GM23338 (cell line): ENCODE measurements around the gene UAP1. TPM values are rescaled to one million over a fixed set of nuclear protein-coding genes. Genes with fewer than 3 reads are reported as not detected.

Source experiments
- ATAC-seq: fragments of 200-7000 bp; cut with Tn5 transposase; 3 replicates; pipeline ENCODE4 v1.9.1; 2020
- DNase-seq: peaks from one replicate; pipeline ENCODE4 v3.0.0-alpha.2; 2015; ENCODE audit warnings: low spot score
- H2AFZ ChIP-seq: fragments of 200-600 bp; sonication (generic); 2 replicates; pipeline ENCODE4 v1.8.0; 2016; ENCODE audit warnings: antibody characterized with exemption, mild to moderate bottlenecking, moderate library complexity
- H3F3A ChIP-seq: fragments of 200-600 bp; sonication (generic); replicated peaks from 2 replicates; pipeline ENCODE4 v1.8.0; 2017; ENCODE audit warnings: antibody characterized with exemption, mixed run types, low read depth
- H3K27ac ChIP-seq: fragments of 200-600 bp; sonication (generic); 2 replicates; pipeline ENCODE4 v1.6.1; 2016; ENCODE audit warnings: low read depth
- H3K27me3 ChIP-seq: fragments of 200-600 bp; sonication (generic); 2 replicates; pipeline ENCODE4 v1.8.0; 2016; ENCODE audit warnings: mild to moderate bottlenecking, mixed run types, moderate library complexity; ENCODE audit not compliant: insufficient read depth
- H3K36me3 ChIP-seq: fragments of 200-600 bp; sonication (generic); 2 replicates; pipeline ENCODE4 v1.8.0; 2016; ENCODE audit warnings: mild to moderate bottlenecking; ENCODE audit not compliant: insufficient read depth
- H3K4me1 ChIP-seq: fragments of 200-600 bp; sonication (generic); 2 replicates; pipeline ENCODE4 v1.8.0; 2016; ENCODE audit warnings: mild to moderate bottlenecking, moderate library complexity; ENCODE audit not compliant: insufficient read depth
- H3K4me2 ChIP-seq: fragments of 200-600 bp; sonication (generic); 2 replicates; pipeline ENCODE4 v1.7.1; 2017; ENCODE audit warnings: mixed run types
- H3K4me3 ChIP-seq: fragments of 200-600 bp; sonication (generic); 2 replicates; pipeline ENCODE4 v1.6.1; 2016; ENCODE audit warnings: mixed run types
- H3K79me2 ChIP-seq: fragments of 200-600 bp; sonication (generic); replicated peaks from 2 replicates; pipeline ENCODE4 v1.8.0; 2017; ENCODE audit warnings: mild to moderate bottlenecking; ENCODE audit not compliant: insufficient read depth
- H3K9me2 ChIP-seq: fragments of 200-600 bp; sonication (generic); 2 replicates; pipeline ENCODE4 v1.8.0; 2017; ENCODE audit not compliant: insufficient read depth
- H4K20me1 ChIP-seq: fragments of 200-600 bp; sonication (generic); replicated peaks from 2 replicates; pipeline ENCODE4 v1.8.0; 2017; ENCODE audit warnings: mild to moderate bottlenecking; ENCODE audit not compliant: insufficient read depth
- H3K27ac Mint-ChIP-seq: 2 replicates; pipeline ENCODE4 v1.8.0; 2020; ENCODE audit warnings: inconsistent platforms, mild to moderate bottlenecking, moderate library complexity, mixed read lengths
- H3K27me3 Mint-ChIP-seq: 3 replicates; pipeline ENCODE4 v1.8.0; 2022; ENCODE audit warnings: low read depth, mild to moderate bottlenecking, moderate library complexity, mixed read lengths, inconsistent platforms; ENCODE audit not compliant: insufficient read depth, poor library complexity
- H3K36me3 Mint-ChIP-seq: 3 replicates; pipeline ENCODE4 v1.8.0; 2021; ENCODE audit warnings: low read depth, mild to moderate bottlenecking, inconsistent platforms, moderate library complexity, mixed read lengths
- H3K4me1 Mint-ChIP-seq: 3 replicates; pipeline ENCODE4 v1.8.0; 2020; ENCODE audit warnings: mild to moderate bottlenecking, inconsistent platforms, mixed read lengths
- H3K4me3 Mint-ChIP-seq: 3 replicates; pipeline ENCODE4 v1.8.0; 2021; ENCODE audit warnings: moderate library complexity, mild to moderate bottlenecking, inconsistent platforms, mixed read lengths
- H3K9me3 Mint-ChIP-seq: 3 replicates; pipeline ENCODE4 v1.8.0; 2020; ENCODE audit warnings: moderate library complexity, mild to moderate bottlenecking, inconsistent platforms, mixed read lengths
- CREB1 ChIP-seq: fragments of 250-450 bp; sonication (Bioruptor Pico); IDR thresholded peaks from 2 replicates; pipeline ENCODE4 v1.5.0; 2020; ENCODE audit warnings: low read depth, mild to moderate bottlenecking, moderate library complexity
- JUNB ChIP-seq: IDR thresholded peaks from one replicate; pipeline ENCODE4 v1.6.1; 2016; ENCODE audit warnings: antibody characterized with exemption; ENCODE audit not compliant: unreplicated experiment
- POLR2AphosphoS5 ChIP-seq: IDR thresholded peaks from 2 replicates; pipeline ENCODE4 v1.6.1; 2016; ENCODE audit warnings: antibody characterized with exemption, low read depth
- STAT1 ChIP-seq: IDR thresholded peaks from one replicate; pipeline ENCODE4 v1.6.1; 2016; ENCODE audit warnings: antibody characterized with exemption; ENCODE audit not compliant: unreplicated experiment
- ZNF114 ChIP-seq: fragments of 250-450 bp; sonication (Bioruptor Pico); IDR thresholded peaks from 2 replicates; pipeline ENCODE4 v1.5.0; 2020; ENCODE audit warnings: mild to moderate bottlenecking, moderate library complexity
- polyA plus RNA-seq: library from polyadenylated mRNA; unstranded; fragments of >200 nt; fragmentation: Nextera tagmentation; extraction: Ambion mirVana; gene quantifications from 2 replicates; pipeline ENCODE4 v1.2.1, GENCODE V29; 2016
- total RNA-seq: library from RNA; depleted of rRNA; stranded (reverse); fragments of >200 nt; shearing (Covaris generic); gene quantifications from 2 replicates; pipeline ENCODE4 v1.2.3, GENCODE V29; 2014
- TF ChIP-seq, protein P1 (sequence below), 2 experiments: fragments of 200-600 bp in 1 of 2; sonication (generic) in 1 of 2; conservative IDR thresholded peaks; 2 replicates each; pipeline versions ENCODE4 v1.5.1 to v1.6.1; 2016 to 2017; ENCODE audit warnings: antibody characterized with exemption in 2 of 2, low read depth in 2 of 2, mild to moderate bottlenecking in 2 of 2, moderate library complexity in 1 of 2
- TF ChIP-seq, protein P2 (sequence below): fragments of 250-450 bp; sonication (Bioruptor Pico); IDR thresholded peaks from 2 replicates; pipeline ENCODE4 v1.5.0; 2020; ENCODE audit warnings: mild to moderate bottlenecking, moderate library complexity
- TF ChIP-seq, protein P3 (sequence below): IDR thresholded peaks from 2 replicates; pipeline ENCODE4 v1.6.1; 2016; ENCODE audit warnings: antibody characterized with exemption
- TF ChIP-seq, protein P4 (sequence below): IDR thresholded peaks from one replicate; pipeline ENCODE4 v1.6.1; 2018; ENCODE audit warnings: antibody characterized with exemption; ENCODE audit not compliant: unreplicated experiment

The UAP1 gene
- total and polyA plus RNA-seq, 2 experiments from 2014 or later = 26.7 to 33.3 TPM

DNA sequence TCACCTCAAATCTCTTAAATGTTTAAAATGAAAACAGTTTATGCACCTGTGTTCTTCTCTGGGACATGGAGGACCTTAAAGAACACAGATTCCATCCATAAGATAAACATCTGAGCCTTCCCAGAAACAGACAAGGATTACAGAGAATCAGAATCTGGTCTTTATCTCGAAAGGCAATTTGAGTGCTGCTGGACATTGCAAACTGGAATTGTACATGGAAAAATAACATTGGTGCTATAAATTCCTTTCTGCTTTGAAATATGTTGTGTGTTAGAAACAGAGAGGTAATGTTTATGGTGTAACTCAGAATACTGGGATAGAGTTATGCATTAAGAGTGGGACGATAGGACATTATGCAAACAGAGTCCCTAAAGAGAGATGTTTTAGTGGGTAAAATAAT is 64.2 kb downstream of the UAP1 start (continued):
- TF ChIP-seq, protein P1, sequence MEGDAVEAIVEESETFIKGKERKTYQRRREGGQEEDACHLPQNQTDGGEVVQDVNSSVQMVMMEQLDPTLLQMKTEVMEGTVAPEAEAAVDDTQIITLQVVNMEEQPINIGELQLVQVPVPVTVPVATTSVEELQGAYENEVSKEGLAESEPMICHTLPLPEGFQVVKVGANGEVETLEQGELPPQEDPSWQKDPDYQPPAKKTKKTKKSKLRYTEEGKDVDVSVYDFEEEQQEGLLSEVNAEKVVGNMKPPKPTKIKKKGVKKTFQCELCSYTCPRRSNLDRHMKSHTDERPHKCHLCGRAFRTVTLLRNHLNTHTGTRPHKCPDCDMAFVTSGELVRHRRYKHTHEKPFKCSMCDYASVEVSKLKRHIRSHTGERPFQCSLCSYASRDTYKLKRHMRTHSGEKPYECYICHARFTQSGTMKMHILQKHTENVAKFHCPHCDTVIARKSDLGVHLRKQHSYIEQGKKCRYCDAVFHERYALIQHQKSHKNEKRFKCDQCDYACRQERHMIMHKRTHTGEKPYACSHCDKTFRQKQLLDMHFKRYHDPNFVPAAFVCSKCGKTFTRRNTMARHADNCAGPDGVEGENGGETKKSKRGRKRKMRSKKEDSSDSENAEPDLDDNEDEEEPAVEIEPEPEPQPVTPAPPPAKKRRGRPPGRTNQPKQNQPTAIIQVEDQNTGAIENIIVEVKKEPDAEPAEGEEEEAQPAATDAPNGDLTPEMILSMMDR (conservative IDR thresholded peaks at IDR 0.05; ENCODE audit: low read depth in 2 of 2) = no peak
- TF ChIP-seq CREB1 (no peak), ZNF114 (CRISPR knock-in tag) (no peak)
- TF ChIP-seq, protein P2, sequence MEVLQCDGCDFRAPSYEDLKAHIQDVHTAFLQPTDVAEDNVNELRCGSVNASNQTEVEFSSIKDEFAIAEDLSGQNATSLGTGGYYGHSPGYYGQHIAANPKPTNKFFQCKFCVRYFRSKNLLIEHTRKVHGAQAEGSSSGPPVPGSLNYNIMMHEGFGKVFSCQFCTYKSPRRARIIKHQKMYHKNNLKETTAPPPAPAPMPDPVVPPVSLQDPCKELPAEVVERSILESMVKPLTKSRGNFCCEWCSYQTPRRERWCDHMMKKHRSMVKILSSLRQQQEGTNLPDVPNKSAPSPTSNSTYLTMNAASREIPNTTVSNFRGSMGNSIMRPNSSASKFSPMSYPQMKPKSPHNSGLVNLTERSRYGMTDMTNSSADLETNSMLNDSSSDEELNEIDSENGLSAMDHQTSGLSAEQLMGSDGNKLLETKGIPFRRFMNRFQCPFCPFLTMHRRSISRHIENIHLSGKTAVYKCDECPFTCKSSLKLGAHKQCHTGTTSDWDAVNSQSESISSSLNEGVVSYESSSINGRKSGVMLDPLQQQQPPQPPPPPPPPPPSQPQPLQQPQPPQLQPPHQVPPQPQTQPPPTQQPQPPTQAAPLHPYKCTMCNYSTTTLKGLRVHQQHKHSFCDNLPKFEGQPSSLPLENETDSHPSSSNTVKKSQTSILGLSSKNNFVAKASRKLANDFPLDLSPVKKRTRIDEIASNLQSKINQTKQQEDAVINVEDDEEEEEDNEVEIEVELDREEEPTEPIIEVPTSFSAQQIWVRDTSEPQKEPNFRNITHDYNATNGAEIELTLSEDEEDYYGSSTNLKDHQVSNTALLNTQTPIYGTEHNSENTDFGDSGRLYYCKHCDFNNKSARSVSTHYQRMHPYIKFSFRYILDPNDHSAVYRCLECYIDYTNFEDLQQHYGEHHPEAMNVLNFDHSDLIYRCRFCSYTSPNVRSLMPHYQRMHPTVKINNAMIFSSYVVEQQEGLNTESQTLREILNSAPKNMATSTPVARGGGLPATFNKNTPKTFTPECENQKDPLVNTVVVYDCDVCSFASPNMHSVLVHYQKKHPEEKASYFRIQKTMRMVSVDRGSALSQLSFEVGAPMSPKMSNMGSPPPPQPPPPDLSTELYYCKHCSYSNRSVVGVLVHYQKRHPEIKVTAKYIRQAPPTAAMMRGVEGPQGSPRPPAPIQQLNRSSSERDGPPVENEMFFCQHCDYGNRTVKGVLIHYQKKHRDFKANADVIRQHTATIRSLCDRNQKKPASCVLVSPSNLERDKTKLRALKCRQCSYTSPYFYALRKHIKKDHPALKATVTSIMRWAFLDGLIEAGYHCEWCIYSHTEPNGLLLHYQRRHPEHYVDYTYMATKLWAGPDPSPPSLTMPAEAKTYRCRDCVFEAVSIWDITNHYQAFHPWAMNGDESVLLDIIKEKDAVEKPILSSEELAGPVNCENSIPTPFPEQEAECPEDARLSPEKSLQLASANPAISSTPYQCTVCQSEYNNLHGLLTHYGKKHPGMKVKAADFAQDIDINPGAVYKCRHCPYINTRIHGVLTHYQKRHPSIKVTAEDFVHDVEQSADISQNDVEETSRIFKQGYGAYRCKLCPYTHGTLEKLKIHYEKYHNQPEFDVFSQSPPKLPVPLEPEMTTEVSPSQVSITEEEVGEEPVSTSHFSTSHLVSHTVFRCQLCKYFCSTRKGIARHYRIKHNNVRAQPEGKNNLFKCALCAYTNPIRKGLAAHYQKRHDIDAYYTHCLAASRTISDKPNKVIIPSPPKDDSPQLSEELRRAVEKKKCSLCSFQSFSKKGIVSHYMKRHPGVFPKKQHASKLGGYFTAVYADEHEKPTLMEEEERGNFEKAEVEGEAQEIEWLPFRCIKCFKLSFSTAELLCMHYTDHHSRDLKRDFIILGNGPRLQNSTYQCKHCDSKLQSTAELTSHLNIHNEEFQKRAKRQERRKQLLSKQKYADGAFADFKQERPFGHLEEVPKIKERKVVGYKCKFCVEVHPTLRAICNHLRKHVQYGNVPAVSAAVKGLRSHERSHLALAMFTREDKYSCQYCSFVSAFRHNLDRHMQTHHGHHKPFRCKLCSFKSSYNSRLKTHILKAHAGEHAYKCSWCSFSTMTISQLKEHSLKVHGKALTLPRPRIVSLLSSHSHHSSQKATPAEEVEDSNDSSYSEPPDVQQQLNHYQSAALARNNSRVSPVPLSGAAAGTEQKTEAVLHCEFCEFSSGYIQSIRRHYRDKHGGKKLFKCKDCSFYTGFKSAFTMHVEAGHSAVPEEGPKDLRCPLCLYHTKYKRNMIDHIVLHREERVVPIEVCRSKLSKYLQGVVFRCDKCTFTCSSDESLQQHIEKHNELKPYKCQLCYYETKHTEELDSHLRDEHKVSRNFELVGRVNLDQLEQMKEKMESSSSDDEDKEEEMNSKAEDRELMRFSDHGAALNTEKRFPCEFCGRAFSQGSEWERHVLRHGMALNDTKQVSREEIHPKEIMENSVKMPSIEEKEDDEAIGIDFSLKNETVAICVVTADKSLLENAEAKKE (CRISPR knock-in tag) = no peak
- TF ChIP-seq, protein P3, sequence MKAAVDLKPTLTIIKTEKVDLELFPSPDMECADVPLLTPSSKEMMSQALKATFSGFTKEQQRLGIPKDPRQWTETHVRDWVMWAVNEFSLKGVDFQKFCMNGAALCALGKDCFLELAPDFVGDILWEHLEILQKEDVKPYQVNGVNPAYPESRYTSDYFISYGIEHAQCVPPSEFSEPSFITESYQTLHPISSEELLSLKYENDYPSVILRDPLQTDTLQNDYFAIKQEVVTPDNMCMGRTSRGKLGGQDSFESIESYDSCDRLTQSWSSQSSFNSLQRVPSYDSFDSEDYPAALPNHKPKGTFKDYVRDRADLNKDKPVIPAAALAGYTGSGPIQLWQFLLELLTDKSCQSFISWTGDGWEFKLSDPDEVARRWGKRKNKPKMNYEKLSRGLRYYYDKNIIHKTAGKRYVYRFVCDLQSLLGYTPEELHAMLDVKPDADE = no peak

DNA sequence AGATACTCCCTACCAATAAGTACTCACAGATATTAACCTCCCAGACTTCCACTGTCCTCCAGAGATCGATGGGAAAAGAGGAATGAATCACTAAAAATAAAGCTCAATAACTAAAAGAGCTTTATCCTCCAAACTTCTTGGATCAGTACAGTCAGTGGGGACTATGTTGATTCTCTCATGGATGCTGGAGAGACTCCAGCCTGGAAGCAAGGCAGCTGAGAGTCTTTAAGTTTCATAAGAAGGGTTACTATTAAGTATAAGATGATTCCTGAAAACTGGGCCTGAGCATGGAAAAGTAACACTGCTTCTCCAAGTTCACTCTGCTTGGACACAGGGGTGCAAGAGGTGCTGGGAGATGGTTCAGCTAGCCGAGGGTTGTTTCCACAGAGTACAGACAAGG is 64.6 kb downstream of the UAP1 start:
- Histone ChIP-seq H3K27ac (no peak overlapping the region), H3K4me3 (no peak overlapping the region), H3K79me2 (no peaks in the 10 kb centered on the region), H3K36me3 (no peaks in the 10 kb centered on the region), H3K27me3 (no peaks in the 10 kb centered on the region), H2AFZ (no peak overlapping the region), H3K4me1 (no peaks in the 10 kb centered on the region), H3F3A (no peaks in the 10 kb centered on the region), H3K9me2 (0 out of 2 replicates have a peak, but pooled peaks cover 3% of the 10 kb centered on the region), H4K20me1 (no peaks in the 10 kb centered on the region), H3K4me2 (no peak overlapping the region)
- ATAC-seq = no peak
- Mint-ChIP-seq H3K27ac (no peak overlapping the region), H3K4me3 (no peak overlapping the region), H3K4me1 (no peaks in the 10 kb centered on the region; the same call in 2 of the 3 replicates), H3K36me3 (no peaks in the 10 kb centered on the region), H3K27me3 (peaks cover 2% of the 10 kb centered on the region), H3K9me3 (no peaks in the 10 kb centered on the region)
- DNase-seq = no peak
- TF ChIP-seq STAT1 = no peak
- TF ChIP-seq, protein P4, sequence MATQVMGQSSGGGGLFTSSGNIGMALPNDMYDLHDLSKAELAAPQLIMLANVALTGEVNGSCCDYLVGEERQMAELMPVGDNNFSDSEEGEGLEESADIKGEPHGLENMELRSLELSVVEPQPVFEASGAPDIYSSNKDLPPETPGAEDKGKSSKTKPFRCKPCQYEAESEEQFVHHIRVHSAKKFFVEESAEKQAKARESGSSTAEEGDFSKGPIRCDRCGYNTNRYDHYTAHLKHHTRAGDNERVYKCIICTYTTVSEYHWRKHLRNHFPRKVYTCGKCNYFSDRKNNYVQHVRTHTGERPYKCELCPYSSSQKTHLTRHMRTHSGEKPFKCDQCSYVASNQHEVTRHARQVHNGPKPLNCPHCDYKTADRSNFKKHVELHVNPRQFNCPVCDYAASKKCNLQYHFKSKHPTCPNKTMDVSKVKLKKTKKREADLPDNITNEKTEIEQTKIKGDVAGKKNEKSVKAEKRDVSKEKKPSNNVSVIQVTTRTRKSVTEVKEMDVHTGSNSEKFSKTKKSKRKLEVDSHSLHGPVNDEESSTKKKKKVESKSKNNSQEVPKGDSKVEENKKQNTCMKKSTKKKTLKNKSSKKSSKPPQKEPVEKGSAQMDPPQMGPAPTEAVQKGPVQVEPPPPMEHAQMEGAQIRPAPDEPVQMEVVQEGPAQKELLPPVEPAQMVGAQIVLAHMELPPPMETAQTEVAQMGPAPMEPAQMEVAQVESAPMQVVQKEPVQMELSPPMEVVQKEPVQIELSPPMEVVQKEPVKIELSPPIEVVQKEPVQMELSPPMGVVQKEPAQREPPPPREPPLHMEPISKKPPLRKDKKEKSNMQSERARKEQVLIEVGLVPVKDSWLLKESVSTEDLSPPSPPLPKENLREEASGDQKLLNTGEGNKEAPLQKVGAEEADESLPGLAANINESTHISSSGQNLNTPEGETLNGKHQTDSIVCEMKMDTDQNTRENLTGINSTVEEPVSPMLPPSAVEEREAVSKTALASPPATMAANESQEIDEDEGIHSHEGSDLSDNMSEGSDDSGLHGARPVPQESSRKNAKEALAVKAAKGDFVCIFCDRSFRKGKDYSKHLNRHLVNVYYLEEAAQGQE = no peak
- TF ChIP-seq JUNB = no peak
- TF ChIP-seq ZNF114 (CRISPR knock-in tag) = no peak
- no peak for TF ChIP-seq POLR2AphosphoS5
- TF ChIP-seq, protein P3 = no peak
